ENCODE results near the gene PEAR1.

DNA sequence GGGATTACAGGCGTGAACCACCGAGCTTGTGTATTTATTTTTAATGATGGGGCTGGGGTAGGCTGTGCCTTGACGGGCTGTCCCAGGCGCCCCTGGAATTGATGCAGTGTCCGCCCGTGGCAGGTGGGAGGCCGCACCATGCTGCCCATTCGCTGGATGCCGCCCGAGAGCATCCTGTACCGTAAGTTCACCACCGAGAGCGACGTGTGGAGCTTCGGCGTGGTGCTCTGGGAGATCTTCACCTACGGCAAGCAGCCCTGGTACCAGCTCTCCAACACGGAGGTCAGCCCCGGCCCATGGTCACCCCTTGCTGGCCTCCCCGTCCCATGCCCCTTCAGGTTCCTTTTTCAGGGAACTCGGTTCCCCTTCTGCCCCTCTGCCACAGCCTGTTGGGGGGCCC, 13.6 kb upstream of the PEAR1 start:
- TF ChIP-seq, protein P1, sequence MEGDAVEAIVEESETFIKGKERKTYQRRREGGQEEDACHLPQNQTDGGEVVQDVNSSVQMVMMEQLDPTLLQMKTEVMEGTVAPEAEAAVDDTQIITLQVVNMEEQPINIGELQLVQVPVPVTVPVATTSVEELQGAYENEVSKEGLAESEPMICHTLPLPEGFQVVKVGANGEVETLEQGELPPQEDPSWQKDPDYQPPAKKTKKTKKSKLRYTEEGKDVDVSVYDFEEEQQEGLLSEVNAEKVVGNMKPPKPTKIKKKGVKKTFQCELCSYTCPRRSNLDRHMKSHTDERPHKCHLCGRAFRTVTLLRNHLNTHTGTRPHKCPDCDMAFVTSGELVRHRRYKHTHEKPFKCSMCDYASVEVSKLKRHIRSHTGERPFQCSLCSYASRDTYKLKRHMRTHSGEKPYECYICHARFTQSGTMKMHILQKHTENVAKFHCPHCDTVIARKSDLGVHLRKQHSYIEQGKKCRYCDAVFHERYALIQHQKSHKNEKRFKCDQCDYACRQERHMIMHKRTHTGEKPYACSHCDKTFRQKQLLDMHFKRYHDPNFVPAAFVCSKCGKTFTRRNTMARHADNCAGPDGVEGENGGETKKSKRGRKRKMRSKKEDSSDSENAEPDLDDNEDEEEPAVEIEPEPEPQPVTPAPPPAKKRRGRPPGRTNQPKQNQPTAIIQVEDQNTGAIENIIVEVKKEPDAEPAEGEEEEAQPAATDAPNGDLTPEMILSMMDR (IDR thresholded peaks at IDR 0.05) = no peak
- TF ChIP-seq EZH2 (IDR thresholded peaks at IDR 0.05; ENCODE audit: borderline replicate concordance, insufficient read depth, low read depth, low read length, poor library complexity, severe bottlenecking) = no peak

Data from B cell (primary cell).